ENCODE data around the gene GLRB.

The GLRB gene

GRCh38 chr4:157075811-157076577 lies at the start of gene GLRB:
Gene GLRB, plus strand, starts transcription at chr4:157076150. Its CDS starts 1,875 bp downstream, at chr4:157078025.
- H2AFZ ChIP-seq (ENCODE audit: low read depth, low read length): no peak within 1 kb of the TSS

GRCh38 chr4:157035471-157035870 lies 40.5 kb upstream of the GLRB start:
- Histone ChIP-seq H3K4me1 (ENCODE audit: low read length) (no peaks in the 10 kb centered on the region), H3K27ac (ENCODE audit: low read length) (no peak overlapping the region), H2AFZ (ENCODE audit: low read depth, low read length) (no peak overlapping the region), H3K79me2 (ENCODE audit: low read length) (no peaks in the 10 kb centered on the region), H4K20me1 (ENCODE audit: insufficient read depth, low read length) (no peaks in the 10 kb centered on the region), H3K9ac (ENCODE audit: low read length) (no peak overlapping the region), H3K36me3 (replicated peaks; ENCODE audit: low read depth, low read length) (no peaks in the 10 kb centered on the region), H3K4me2 (ENCODE audit: low read length) (no peak overlapping the region), H3K9me3 (ENCODE audit: insufficient read depth, low read length) (no peaks in the 10 kb centered on the region), H3K4me3 (ENCODE audit: low read length) (no peak overlapping the region), H3K27me3 (ENCODE audit: low read depth, low read length) (no peaks in the 10 kb centered on the region)
- no peak for TF ChIP-seq CTCF (IDR thresholded peaks at IDR 0.05; ENCODE audit: low read depth, low read length)

More at GRCh38 chr4:157075811-157076577, at the start of gene GLRB:
- Histone ChIP-seq H3K9me3 (ENCODE audit: insufficient read depth, low read length) (no peaks in the 10 kb centered on the region), H3K4me2 (ENCODE audit: low read length) (no peak within 1 kb of the TSS), H3K9ac (ENCODE audit: low read length) (no peak within 1 kb of the TSS), H3K27ac (ENCODE audit: low read length) (no peak within 1 kb of the TSS), H3K79me2 (ENCODE audit: low read length) (no peaks in the 10 kb centered on the region), H3K27me3 (ENCODE audit: low read depth, low read length) (no peaks in the 10 kb centered on the region), H4K20me1 (ENCODE audit: insufficient read depth, low read length) (no peaks in the 10 kb centered on the region), H3K4me1 (ENCODE audit: low read length) (peaks cover 7% of the 10 kb centered on the region), H3K4me3 (ENCODE audit: low read length) (no peak within 1 kb of the TSS), H3K36me3 (replicated peaks; ENCODE audit: low read depth, low read length) (no peaks in the 10 kb centered on the region)
- TF ChIP-seq CTCF (IDR thresholded peaks at IDR 0.05; ENCODE audit: low read depth, low read length) (no peak), EZH2phosphoT487 (IDR thresholded peaks at IDR 0.05; ENCODE audit: low read depth) (no peak)

GRCh38 chr4:157040405-157040804 lies 35.5 kb upstream of the GLRB start:
- no peak overlapping the region for H3K4me2 ChIP-seq (ENCODE audit: low read length)
- no peak overlapping the region for H3K4me3 ChIP-seq (ENCODE audit: low read length)

More at GRCh38 chr4:157040405-157040804, 35.5 kb upstream of the GLRB start:
- Histone ChIP-seq H3K79me2 (ENCODE audit: low read length) (no peaks in the 10 kb centered on the region), H3K36me3 (replicated peaks; ENCODE audit: low read depth, low read length) (no peaks in the 10 kb centered on the region), H3K27me3 (ENCODE audit: low read depth, low read length) (no peaks in the 10 kb centered on the region), H2AFZ (ENCODE audit: low read depth, low read length) (no peak overlapping the region), H3K27ac (ENCODE audit: low read length) (no peak overlapping the region), H4K20me1 (ENCODE audit: insufficient read depth, low read length) (no peaks in the 10 kb centered on the region), H3K9ac (ENCODE audit: low read length) (no peak overlapping the region), H3K9me3 (ENCODE audit: insufficient read depth, low read length) (no peaks in the 10 kb centered on the region), H3K4me1 (ENCODE audit: low read length) (peaks cover 7% of the 10 kb centered on the region)
- no peak for TF ChIP-seq CTCF (IDR thresholded peaks at IDR 0.05; ENCODE audit: low read depth, low read length)
- TF ChIP-seq EZH2phosphoT487 (IDR thresholded peaks at IDR 0.05; ENCODE audit: low read depth): no peak
